COLO829 (cell line): ENCODE results near the gene OOSP1.
"Not testable (repeated sequence)": the region's sequence is repeated elsewhere in the genome, so short reads cannot be mapped to it uniquely, and the experiment has no call there.

Source experiments
- DNase-seq: peaks from one replicate; pipeline ENCODE4 v3.0.0; 2012; ENCODE audit warnings: low spot score

OOSP1 gene

GRCh38 chr11:59938132-59938531 lies at the start of gene OOSP1:
TSS of gene OOSP1 (plus strand) at chr11:59938432. CDS start at chr11:59938455, 23 bp downstream.
- no peak for DNase-seq

DNA sequence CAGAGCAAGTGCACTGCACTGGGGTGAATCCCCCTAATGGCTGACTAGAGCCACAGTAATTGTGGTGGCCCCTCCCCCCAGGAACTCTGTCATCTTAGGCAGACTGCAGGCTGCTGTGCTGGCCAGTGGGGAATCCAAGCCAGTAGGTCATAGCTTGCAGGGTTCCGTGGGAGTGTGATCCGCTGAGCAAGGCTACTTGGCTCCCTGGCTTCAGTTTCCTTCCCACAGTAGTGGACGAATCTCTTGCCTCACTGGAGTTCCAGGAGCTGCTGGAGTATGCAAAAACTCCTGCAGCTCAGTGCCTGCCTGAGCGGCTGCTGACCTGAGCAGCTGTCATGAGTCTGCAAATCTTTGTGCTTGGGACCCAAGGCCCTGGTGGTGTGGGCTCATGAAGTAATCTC lies 46.5 kb upstream of the OOSP1 start:
- no peak for DNase-seq

GRCh38 chr11:59894616-59895015 lies 43.6 kb upstream of the OOSP1 start:
- DNase-seq: no peak

GRCh38 chr11:59898046-59898445 lies 40.2 kb upstream of the OOSP1 start:
- no peak for DNase-seq

DNA sequence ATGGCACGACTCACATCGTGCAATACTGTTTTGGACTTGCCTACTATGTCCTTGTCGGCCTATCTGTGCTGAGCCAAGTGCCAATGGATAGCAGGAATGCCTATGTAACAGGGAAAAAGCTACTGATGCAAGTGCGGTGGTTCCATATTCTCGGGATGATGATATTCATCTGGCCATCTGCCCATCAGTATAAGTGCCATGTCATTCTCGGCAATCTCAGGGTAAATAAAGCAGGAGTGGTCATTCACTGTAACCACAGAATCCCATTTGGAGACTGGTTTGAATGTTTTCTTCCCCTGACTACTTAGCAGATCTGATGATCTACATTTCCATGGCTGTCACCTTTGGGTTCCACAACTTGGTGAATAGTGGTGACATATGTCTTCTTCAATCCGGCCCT lies 39.6 kb upstream of the OOSP1 start:
- no peak for DNase-seq

DNA sequence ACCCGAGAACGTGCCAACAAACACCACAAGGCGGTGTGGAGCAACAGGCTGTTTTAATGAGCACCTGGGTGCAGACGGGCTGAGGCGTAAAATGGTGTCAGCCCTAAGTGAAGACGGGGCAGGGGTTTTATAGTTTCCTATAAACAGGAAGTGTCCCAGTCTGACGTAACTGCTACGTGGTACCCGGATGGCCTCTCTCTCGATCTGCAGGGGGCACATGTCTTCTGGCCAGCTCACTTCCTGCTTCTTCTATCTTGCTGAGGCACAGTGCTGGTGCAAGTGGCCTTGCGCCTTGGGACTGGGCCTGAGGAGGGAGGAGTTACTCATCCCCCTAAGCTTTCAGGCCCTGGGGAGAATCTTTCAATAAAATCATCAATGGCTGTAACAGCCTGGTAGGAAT lies 38.7 kb upstream of the OOSP1 start:
- DNase-seq: no peak

DNA sequence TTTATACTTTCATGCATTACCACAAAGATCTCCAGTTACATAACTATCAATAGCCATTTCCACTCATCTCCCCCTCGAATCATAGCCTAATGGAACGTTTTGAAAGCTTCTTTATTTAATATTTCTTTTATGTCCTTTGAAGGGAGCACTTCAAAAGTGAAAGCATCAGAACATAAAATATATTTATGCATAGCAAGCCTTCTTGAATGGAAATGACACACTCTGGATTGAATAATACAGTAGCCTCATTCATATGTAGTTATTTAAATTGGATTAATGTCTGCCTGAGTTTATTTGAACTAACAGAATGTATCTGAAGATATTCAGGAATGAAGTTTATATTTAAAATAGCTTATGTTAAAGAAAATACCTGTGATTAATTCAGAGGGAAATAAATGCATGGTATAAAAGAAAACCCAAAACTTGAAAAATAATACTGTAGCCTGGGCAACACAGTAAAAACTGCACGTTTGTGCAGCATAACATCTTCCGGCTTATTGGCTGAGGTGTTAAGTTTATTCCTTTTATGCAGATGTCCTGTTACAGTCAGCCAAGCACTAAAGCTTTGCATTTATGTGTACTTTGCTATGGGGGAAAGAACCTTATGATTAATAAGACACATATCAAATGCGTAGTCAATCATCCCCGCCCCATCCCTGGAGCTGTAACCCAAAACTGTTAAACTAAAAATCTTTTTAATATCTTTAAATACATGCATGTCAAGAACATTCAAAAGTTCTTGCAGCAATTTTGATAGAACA lies 37.7 kb upstream of the OOSP1 start:
- DNase-seq: peak; percentile 8

DNA sequence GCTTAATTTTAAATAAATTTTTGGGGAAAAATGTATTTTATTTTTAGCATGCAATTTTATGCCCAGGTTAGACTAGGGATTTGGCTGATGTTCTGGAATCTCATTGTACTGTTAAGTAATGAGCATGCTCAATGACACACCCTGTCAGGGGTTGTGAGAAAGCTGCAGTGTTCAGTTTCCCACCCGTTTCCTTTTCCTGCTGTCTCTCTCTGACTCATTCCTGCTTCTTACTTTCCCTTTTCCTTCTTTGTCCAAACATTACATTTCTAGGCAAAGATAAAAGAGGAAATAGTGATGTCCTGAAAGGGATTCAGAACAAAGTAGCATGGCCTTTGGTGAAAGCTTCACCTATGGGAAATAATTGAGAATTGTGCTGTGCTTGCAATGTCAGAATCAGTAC lies 36.9 kb upstream of the OOSP1 start:
- peak; percentile 68 for DNase-seq

DNA sequence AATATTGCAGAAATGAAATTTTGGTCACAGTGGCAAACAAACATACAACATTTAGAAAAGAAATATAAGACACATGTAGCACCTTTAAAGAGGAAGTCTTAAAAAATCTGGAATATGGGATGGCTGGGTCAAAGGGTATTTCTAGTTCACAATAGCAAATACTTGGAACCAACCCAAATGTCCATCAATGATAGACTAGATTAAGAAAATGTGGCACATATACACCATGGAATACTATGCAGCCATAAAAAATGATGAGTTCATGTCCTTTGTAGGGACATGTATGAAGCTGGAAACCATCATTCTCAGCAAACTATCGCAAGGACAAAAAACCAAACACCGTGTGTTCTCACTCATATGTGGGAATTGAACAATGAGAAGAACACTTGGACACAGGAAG lies 34.7 kb upstream of the OOSP1 start:
- DNase-seq: not testable (repeated sequence)

DNA sequence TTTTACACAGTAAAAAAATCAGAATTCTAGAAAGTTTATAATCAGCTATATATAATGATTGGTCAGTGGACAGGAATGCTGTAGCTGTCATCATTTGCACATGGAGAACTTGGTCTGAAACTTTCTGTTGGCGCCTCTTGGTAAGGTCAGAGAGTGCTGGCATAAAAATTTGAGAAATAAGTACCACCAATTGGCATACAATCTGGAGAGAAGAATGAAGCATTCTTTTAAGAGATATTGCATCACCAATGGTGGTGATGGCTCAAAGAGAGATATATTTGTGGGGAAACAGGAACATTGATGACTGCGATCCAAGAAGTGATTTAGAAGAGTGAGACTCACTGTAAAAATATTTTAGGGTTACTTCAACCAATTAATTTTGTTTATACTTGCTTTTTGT lies 19.8 kb upstream of the OOSP1 start:
- DNase-seq: no peak

DNA sequence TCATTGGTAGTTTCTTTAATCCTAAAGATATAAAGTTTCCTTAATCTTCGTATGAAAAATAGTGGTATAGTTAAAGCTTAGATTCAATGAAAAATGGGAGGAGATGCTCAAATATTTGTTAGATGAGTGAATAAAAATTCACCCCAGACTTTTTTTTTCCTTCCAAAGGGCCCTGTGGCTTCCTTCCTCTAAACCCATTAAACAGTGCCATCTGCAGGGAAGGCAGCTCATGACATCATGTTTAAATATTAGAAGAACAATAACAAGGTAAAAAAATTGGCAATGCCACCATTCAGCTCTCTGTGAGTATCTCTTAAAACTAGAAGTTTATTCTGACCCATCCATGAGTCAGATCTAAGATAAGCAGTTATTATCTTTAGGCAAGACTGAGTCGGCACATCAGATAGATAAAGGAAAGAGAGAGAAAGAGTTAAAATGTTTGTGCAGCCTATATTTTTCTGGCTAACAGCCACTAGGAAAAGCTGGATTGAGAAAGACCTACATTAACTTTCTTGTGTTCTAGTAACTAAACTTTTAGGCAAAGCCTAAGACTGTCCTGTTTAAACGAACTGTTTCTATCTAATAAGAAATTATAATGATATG lies 19.1 kb upstream of the OOSP1 start:
- DNase-seq: peak; percentile 54

GRCh38 chr11:59923813-59924212 lies 14.4 kb upstream of the OOSP1 start:
- DNase-seq: no peak

- no peak for DNase-seq
Measured at GRCh38 chr11:59931688-59932087, 6.5 kb upstream of the OOSP1 start.

- DNase-seq: no peak
Measured at GRCh38 chr11:59938718-59939117, 486 bp downstream of the OOSP1 start.

DNA sequence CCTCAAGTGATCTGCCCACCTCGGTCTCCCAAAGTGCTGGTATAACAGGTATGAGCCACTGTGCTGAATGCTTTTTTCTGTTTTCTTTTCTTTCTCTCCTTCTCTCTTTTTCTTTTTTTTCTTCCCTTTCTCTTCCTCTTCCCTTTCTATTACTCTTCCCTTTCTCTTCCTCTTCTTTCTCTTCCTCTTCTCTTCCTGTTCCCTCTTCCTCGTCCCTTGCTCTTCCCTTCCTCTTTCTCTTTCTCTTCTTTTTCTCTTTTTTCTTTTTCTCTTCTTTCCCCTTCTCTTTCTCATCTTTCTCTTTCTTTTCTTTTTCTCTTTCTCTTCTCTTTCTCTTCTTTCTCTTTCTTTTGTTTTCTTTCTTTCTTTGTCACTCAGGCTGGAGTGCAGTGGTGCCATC lies 1.2 kb downstream of the OOSP1 start:
- DNase-seq: no peak

DNA sequence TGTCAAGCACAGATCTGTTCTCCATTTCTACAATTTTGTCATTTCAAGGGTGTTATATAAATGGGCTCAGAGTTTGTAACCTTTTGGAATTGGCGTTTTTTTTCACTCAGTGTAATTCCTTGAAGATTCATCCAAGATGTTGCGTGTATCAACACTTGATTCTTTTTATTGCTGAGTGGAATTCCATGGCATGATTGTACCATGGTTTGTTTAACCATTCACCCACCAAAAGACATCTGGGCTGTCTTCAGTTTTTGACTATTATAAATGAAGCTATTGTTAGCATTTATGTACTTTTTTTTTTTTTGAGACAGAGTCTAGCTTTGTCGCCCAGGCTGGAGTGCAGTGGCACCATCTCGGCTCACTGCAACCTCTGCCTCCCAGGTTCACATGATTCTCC lies 2.9 kb downstream of the OOSP1 start:
- peak; percentile 13 for DNase-seq

GRCh38 chr11:59943997-59944714 lies 5.9 kb downstream of the OOSP1 start:
- DNase-seq: no peak

GRCh38 chr11:59944720-59945119 lies 6.5 kb downstream of the OOSP1 start:
- peak; percentile 6 for DNase-seq

GRCh38 chr11:59953463-59954218 lies 15.4 kb downstream of the OOSP1 start:
- DNase-seq: no peak

DNA sequence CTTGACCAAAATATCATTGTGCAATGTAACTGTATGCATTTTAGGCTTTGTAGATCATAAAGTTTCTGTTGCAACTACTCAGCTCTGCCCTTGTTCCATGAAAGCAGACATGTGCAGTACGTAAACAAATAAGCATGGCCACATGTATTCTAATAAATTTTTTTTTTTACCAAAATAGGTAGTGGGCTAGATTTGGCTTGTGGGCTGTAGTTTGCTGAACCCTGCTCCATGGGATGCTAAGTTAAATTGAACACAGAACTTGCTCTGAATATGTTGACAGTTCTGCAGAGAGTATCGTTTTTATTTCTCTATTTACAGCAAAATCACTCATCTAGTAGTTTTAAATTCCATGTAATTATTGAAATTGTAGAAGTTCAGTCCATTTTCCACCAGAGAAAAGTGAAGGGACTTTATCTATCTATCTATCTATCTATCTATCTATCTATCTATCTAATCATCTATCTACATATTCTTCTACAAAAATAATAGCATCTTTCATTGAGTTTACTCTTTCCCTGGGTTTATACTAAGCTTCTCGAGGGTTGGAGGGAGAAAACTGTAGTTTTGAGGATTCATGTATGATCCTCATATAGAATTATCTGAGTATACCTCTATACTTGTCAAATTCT lies 16.1 kb downstream of the OOSP1 start:
- no peak for DNase-seq

DNA sequence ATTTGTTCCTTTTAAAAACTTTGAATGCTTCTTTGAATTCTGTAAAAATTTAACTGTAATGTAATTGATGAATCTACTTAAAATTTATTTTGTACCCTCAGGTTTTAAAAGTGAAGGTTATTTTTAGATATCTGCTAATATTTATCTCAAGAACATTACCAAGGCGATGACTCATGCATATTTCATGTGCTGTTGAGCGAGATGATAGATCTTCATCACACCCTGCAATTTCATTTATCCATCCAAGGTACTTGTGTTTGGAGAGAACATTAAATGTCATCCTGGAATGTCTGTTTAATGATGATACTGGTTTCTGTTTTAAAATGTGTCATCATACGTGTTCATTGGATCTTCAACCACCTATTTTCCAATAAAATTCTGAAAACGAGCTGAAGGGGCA lies 18.9 kb downstream of the OOSP1 start:
- DNase-seq: peak; percentile 8
